H1 (cell line): ENCODE data around the gene MBD3. TPM values are rescaled to one million over a fixed set of nuclear protein-coding genes. Genes with fewer than 3 reads are reported as not detected.

Experiments used
- CBX5 ChIP-seq: fragments of 300-800, 300-1000 bp; sonication (generic); IDR thresholded peaks from 2 replicates; pipeline ENCODE4 v1.7.1; 2016; ENCODE audit warnings: antibody characterized with exemption, low read length, low read depth
- EP300 ChIP-seq, 2 experiments: IDR thresholded peaks; 1 replicate in 1 of 2; 2 replicates in 1 of 2; pipeline ENCODE4 v1.6.1; 2011 to 2012; ENCODE audit warnings: low read depth in 2 of 2, low read length in 2 of 2, mild to moderate bottlenecking in 2 of 2, borderline replicate concordance in 1 of 2, inconsistent platforms in 1 of 2, moderate library complexity in 1 of 2
- NRF1 ChIP-seq: IDR thresholded peaks from 2 replicates; pipeline ENCODE4 v1.6.1; 2011; ENCODE audit warnings: mild to moderate bottlenecking, low read depth, low read length, improper control_type of control experiment
- SAP30 ChIP-seq: fragments of 300-600 bp; sonication (generic); IDR thresholded peaks from 2 replicates; pipeline ENCODE4 v1.7.1; 2012; ENCODE audit warnings: low read length, moderate library complexity, mild to moderate bottlenecking, inconsistent platforms; ENCODE audit not compliant: insufficient read depth, insufficient replicate concordance
- TAF7 ChIP-seq: optimal IDR thresholded peaks from 2 replicates; pipeline ENCODE3; 2011; ENCODE audit warnings: low read depth, mild to moderate bottlenecking, inconsistent platforms, low read length, moderate library complexity, borderline replicate concordance
- polyA plus RNA-seq, 7 experiments: library from polyadenylated mRNA; depleted of rRNA in 3 of 7; stranded (reverse) in 5 of 7; unstranded in 2 of 7; fragments of >200 nt in 5 of 7; fragments of 200-250 nt in 2 of 7; gene quantifications; 1 replicate in 5 of 7; 2 replicates in 1 of 7; 4 replicates in 1 of 7; pipeline versions ENCODE4 v1.2.1 to v1.2.3, GENCODE V29; 2011 to 2013; ENCODE audit warnings: missing spikeins in 2 of 7, mixed read lengths in 2 of 7
- total RNA-seq: library from RNA; stranded (reverse); fragmentation: NEBNext Ultra II Directional; extraction: Animal tissue kit (Norgen Biotek cat#: 25700); gene quantifications from 2 replicates; pipeline ENCODE4 v1.2.1, GENCODE V29; 2021

MBD3 gene
- total and polyA plus RNA-seq, 2 of the 8 experiments (the other 6 are each of a cell fraction or from before 2014, with no cell fraction given): 88.2 to 110 TPM

GRCh38 chr19:1570836-1571235, 21.8 kb downstream of the MBD3 start (continued):
- TF ChIP-seq NRF1 (no peak), CBX5 (no peak), EP300 (IDR thresholded peaks at IDR 0.05; ENCODE audit: borderline replicate concordance in 1 of 2, low read depth in 2 of 2, low read length in 2 of 2) (no peak), SAP30 (no peak), TAF7 (no peak)
- TF ChIP-seq, all 59 proteins: peak for 0
